ENCODE measurements around the gene FHIT. TPM values are rescaled to one million over a fixed set of nuclear protein-coding genes. Genes with fewer than 3 reads are reported as not detected.

FHIT gene
- total and polyA plus RNA-seq, 2 of the 4 experiments (the other 2 are of a cell fraction) = 0.07 TPM; not detected in 1

GRCh38 chr3:60202052-60202726 lies 1049.1 kb downstream of the FHIT start:
- intact Hi-C loops (cut with micrococcal nuclease) (no loop called here), dilution Hi-C loops (cut with HindIII; ENCODE audit: low sequenced_read_pairs, unreplicated experiment) (no loop called here), in situ Hi-C loops (cut with MboI; ENCODE audit: low sequenced_read_pairs) (no loop called here)
- Histone ChIP-seq H4K20me1 (ENCODE audit: insufficient read depth, low read length) (no peaks in the 10 kb centered on the region), H3K27me3 (ENCODE audit: control insufficient read depth, insufficient read depth, low read length) (no peaks in the 10 kb centered on the region), H3K9ac (ENCODE audit: low read depth, low read length) (no peak overlapping the region), H3K79me1 (ENCODE audit: low read depth in 1 of 2, low read length in 2 of 2) (no peaks in the 10 kb centered on the region), H3K14ac (replicated peaks; ENCODE audit: low read depth, low read length) (no peak overlapping the region), H3K9me1 (ENCODE audit: insufficient read depth, low read length) (no peaks in the 10 kb centered on the region), H4K8ac (ENCODE audit: low read depth in 2 of 2, low read length in 2 of 2) (no peak overlapping the region), H3K4me2 (ENCODE audit: low read depth, low read length) (no peak overlapping the region), H3K56ac (ENCODE audit: extremely low read depth, insufficient read depth, low read length) (no peak overlapping the region), H2AK5ac (ENCODE audit: low read depth, low read length) (no peak overlapping the region), H3K36me3 (ENCODE audit: control insufficient read depth, insufficient read depth, low read length) (no peaks in the 10 kb centered on the region), H2BK20ac (ENCODE audit: low read depth, low read length) (no peak overlapping the region), H3K27ac (ENCODE audit: insufficient read depth, low read length) (no peak overlapping the region), H2AK9ac (replicated peaks; ENCODE audit: low read depth, low read length, poor library complexity) (no peak overlapping the region), H3K18ac (ENCODE audit: low read depth, low read length) (no peak overlapping the region), H3K9me3 (ENCODE audit: control insufficient read depth, insufficient read depth, low read length) (no peaks in the 10 kb centered on the region), H4K91ac (ENCODE audit: insufficient read depth, low read depth, low read length) (no peak overlapping the region), H3K4me1 (ENCODE audit: control insufficient read depth, insufficient read depth, low read length) (no peaks in the 10 kb centered on the region), H3K23ac (ENCODE audit: low read depth, low read length) (no peak overlapping the region), H2BK5ac (ENCODE audit: low read depth, low read length, poor library complexity, severe bottlenecking) (no peak overlapping the region), H2BK120ac (ENCODE audit: low read depth, low read length) (no peak overlapping the region), H3K4ac (ENCODE audit: low read depth, low read length) (no peak overlapping the region), H3K4me3 (ENCODE audit: insufficient read depth, low read depth, low read length) (no peak overlapping the region), H4K5ac (ENCODE audit: low read depth, low read length) (no peak overlapping the region), H2AFZ (replicated peaks; ENCODE audit: low read length, poor library complexity) (no peak overlapping the region), H2BK15ac (ENCODE audit: low read depth, low read length) (no peak overlapping the region)
- no peak for ATAC-seq (ENCODE audit: low read depth)
- no CpG with 5 or more reads among the region's 3 CpGs for WGBS, 2 experiments (ENCODE audit: extremely low coverage in 2 of 2, insufficient read length in 1 of 2)
- ChIA-PET CTCF (no interaction called here), POLR2A (ENCODE audit: unreplicated experiment) (no interaction called here)
- BruUV-seq (replicated peaks) = no TSS peak
- TF ChIP-seq RAD21 (IDR thresholded peaks at IDR 0.05; ENCODE audit: low read length) = no peak
- DNase-seq = no peak
